Measurements from ENCODE around the gene MAP2K4. TPM values are rescaled to one million over a fixed set of nuclear protein-coding genes. Genes with fewer than 3 reads are reported as not detected.

The MAP2K4 gene
- total RNA-seq, 2 donors from 2014 or later, result 49.0 to 54.6 TPM

DNA sequence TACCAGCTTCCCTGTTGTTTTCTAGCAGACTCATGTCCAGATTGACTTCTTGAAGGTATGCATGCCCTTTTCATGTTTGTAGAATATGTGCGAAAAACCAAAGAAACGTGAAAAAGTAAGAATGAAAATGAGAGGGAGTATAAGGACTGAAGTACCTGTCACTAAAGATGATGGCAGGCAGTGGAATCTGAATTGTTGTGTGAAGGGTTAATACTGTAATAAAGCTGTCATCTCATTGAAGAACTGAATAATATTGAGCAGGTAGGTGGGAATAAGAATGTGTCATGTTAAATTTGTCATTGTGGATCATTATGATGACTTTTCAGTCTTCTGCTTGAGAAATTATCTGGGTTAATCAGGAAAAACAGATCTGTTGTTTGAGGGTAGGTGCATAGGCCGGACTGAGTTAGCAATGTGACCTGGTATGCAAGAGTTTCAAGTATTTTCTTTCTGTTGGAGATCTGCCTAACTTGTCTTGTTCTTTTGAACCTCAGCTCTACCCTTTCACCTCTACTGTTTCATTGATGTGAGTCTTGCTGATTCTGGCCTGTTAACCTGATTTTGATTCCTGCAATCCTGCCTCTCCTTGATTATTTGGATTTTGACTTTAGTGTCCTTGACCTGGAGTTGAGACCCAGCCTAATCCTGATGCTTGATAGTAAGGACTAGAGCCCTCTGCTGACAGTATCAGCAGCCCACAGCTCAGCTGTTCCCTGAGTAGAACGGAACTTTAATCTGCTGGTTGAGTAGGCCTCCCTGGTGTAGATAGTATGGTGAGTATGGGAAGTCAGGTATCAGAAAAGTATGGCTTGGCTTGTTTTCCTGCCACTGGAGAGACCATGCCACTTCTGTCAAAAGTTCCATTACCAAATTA lies 64.6 kb downstream of the MAP2K4 start:
- 93 to 100% methylated on average over 2 to 4 of the region's 4 CpGs for WGBS, 2 experiments (ENCODE audit: insufficient coverage in 1 of 2, insufficient read length in 1 of 2)

DNA sequence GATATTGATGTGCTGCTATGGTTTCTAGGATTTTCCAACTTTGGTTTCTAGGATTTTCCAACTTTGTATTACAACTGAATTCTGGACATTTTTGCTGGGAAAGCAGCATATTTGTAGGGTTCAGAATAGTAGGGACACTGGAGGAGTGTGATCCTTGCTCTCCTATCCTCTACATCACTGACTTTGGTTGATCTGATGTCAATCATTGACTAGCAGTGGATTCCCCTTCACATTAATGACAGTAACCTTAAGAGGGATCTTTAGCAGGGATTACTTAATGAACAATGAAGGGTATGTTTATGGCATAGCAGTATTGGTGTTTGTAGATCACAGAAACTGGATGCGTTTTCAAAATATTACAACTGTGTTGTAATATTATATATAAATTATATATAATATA lies 67.4 kb downstream of the MAP2K4 start:
- no peak overlapping the region for H3K4me3 Mint-ChIP-seq
- Histone ChIP-seq H3K9me3 (ENCODE audit: control insufficient read depth, low read length) (no peaks in the 10 kb centered on the region), H3K4me3 (ENCODE audit: low read length) (no peak overlapping the region), H3K27ac (ENCODE audit: low read depth, low read length) (no peak overlapping the region), H3K27me3 (ENCODE audit: control insufficient read depth, insufficient read depth, low read length, poor library complexity, severe bottlenecking) (no peaks in the 10 kb centered on the region), H3K36me3 (ENCODE audit: control insufficient read depth, insufficient read depth, low read length) (peaks cover 24% of the 10 kb centered on the region), H3K4me1 (ENCODE audit: control insufficient read depth, insufficient read depth, low read length) (peaks cover 6% of the 10 kb centered on the region), H3K9ac (ENCODE audit: extremely low read depth, low read length, poor library complexity, severe bottlenecking) (no peak overlapping the region)
- TF ChIP-seq, protein P1, sequence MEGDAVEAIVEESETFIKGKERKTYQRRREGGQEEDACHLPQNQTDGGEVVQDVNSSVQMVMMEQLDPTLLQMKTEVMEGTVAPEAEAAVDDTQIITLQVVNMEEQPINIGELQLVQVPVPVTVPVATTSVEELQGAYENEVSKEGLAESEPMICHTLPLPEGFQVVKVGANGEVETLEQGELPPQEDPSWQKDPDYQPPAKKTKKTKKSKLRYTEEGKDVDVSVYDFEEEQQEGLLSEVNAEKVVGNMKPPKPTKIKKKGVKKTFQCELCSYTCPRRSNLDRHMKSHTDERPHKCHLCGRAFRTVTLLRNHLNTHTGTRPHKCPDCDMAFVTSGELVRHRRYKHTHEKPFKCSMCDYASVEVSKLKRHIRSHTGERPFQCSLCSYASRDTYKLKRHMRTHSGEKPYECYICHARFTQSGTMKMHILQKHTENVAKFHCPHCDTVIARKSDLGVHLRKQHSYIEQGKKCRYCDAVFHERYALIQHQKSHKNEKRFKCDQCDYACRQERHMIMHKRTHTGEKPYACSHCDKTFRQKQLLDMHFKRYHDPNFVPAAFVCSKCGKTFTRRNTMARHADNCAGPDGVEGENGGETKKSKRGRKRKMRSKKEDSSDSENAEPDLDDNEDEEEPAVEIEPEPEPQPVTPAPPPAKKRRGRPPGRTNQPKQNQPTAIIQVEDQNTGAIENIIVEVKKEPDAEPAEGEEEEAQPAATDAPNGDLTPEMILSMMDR (conservative IDR thresholded peaks at IDR 0.05), result no peak
- H3K27ac Mint-ChIP-seq, result no peak overlapping the region
- WGBS, 2 experiments (ENCODE audit: insufficient coverage in 1 of 2, insufficient read length in 1 of 2), result no CpG with 5 or more reads among the region's 1 CpG
- H3K9me3 Mint-ChIP-seq, result no peaks in the 10 kb centered on the region
- DNase-seq, result no peak
- H3K4me1 Mint-ChIP-seq, result peaks cover 23% of the 10 kb centered on the region
- H3K36me3 Mint-ChIP-seq (ENCODE audit: low read depth), result peaks cover 39% of the 10 kb centered on the region
- H3K27me3 Mint-ChIP-seq (ENCODE audit: insufficient read depth), result no peaks in the 10 kb centered on the region

More for the DNA sequence above, 64.6 kb downstream of the MAP2K4 start:
- no peaks in the 10 kb centered on the region for H3K27me3 Mint-ChIP-seq (ENCODE audit: insufficient read depth)
- H3K9me3 Mint-ChIP-seq, result no peaks in the 10 kb centered on the region
- peaks cover 39% of the 10 kb centered on the region for H3K36me3 ChIP-seq (ENCODE audit: control insufficient read depth, insufficient read depth, low read length)
- no peaks in the 10 kb centered on the region for H3K27me3 ChIP-seq (ENCODE audit: control insufficient read depth, insufficient read depth, low read length, poor library complexity, severe bottlenecking)
- H3K4me1 Mint-ChIP-seq, result peaks cover 30% of the 10 kb centered on the region
- H3K4me1 ChIP-seq (ENCODE audit: control insufficient read depth, insufficient read depth, low read length), result peaks cover 6% of the 10 kb centered on the region
- H3K4me3 Mint-ChIP-seq, result no peak overlapping the region
- no peak overlapping the region for H3K9ac ChIP-seq (ENCODE audit: extremely low read depth, low read length, poor library complexity, severe bottlenecking)
- H3K27ac ChIP-seq (ENCODE audit: low read depth, low read length), result no peak overlapping the region
- peak; percentile 61 for DNase-seq
- H3K27ac Mint-ChIP-seq, result peak overlapping the region; percentile 1
- no peak overlapping the region for H3K4me3 ChIP-seq (ENCODE audit: low read length)
- peaks cover 46% of the 10 kb centered on the region for H3K36me3 Mint-ChIP-seq (ENCODE audit: low read depth)
- TF ChIP-seq, protein P1 (conservative IDR thresholded peaks at IDR 0.05), result peak; percentile 67
- no peaks in the 10 kb centered on the region for H3K9me3 ChIP-seq (ENCODE audit: control insufficient read depth, low read length)

DNA sequence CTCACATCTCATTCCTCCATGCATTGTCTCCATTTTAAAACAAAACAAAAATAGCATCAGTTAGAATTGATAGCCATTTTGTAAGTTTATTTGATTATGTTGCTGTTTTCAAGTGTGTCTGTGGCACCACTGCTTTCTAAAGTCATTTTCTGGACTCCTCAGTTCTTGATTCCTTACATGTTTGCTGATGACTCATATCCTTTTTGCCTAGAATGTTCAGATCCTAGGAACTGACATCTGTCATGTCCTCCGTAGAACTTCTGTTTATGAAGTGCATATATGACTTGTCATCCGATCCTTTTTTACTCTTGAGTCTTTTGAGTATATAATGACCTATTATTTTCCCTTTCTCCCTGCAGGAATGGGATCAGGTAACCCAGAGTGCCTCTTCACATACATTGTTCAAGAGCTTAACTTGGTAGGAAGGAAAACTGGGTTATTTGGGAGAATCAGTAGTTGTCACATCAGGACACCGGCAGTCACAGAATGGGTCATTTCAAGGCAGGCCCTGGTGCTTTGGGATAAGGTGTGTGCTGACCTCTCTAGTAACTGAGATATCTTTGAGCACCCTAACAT lies 69.2 kb downstream of the MAP2K4 start:
- H3K4me3 Mint-ChIP-seq, result no peak overlapping the region
- 91 to 100% methylated on average over 1 to 3 of the region's 3 CpGs for WGBS, 2 experiments (ENCODE audit: insufficient coverage in 1 of 2, insufficient read length in 1 of 2)
- peaks cover 23% of the 10 kb centered on the region for H3K4me1 Mint-ChIP-seq

More for the DNA sequence above, 69.2 kb downstream of the MAP2K4 start:
- TF ChIP-seq, protein P1 (conservative IDR thresholded peaks at IDR 0.05), result no peak
- Histone ChIP-seq H3K4me3 (ENCODE audit: low read length) (no peak overlapping the region), H3K36me3 (ENCODE audit: control insufficient read depth, insufficient read depth, low read length) (peaks cover 6% of the 10 kb centered on the region), H3K27ac (ENCODE audit: low read depth, low read length) (no peak overlapping the region), H3K9me3 (ENCODE audit: control insufficient read depth, low read length) (no peaks in the 10 kb centered on the region), H3K27me3 (ENCODE audit: control insufficient read depth, insufficient read depth, low read length, poor library complexity, severe bottlenecking) (no peaks in the 10 kb centered on the region), H3K9ac (ENCODE audit: extremely low read depth, low read length, poor library complexity, severe bottlenecking) (no peak overlapping the region), H3K4me1 (ENCODE audit: control insufficient read depth, insufficient read depth, low read length) (peaks cover 6% of the 10 kb centered on the region)
- Mint-ChIP-seq H3K27me3 (ENCODE audit: insufficient read depth) (no peaks in the 10 kb centered on the region), H3K36me3 (ENCODE audit: low read depth) (peaks cover 30% of the 10 kb centered on the region), H3K9me3 (no peaks in the 10 kb centered on the region), H3K27ac (no peak overlapping the region)
- DNase-seq, result no peak
